Neural progenitor cell (in vitro differentiated cells): ENCODE measurements around the gene C8G.

Source experiments
- CTCF ChIP-seq: fragments of 200-600 bp; sonication (generic); IDR thresholded peaks from 2 replicates; pipeline ENCODE4 v1.5.1; 2017; ENCODE audit warnings: antibody characterized with exemption, mild to moderate bottlenecking
- EZH2 ChIP-seq: fragments of 200-600 bp; sonication (generic); IDR thresholded peaks from 2 replicates; pipeline ENCODE4 v1.6.1; 2017; ENCODE audit warnings: antibody characterized with exemption, mild to moderate bottlenecking, moderate library complexity

- TF ChIP-seq CTCF (no peak), EZH2 (no peak)
Measured at GRCh38 chr9:136995362-136995761, 50.3 kb downstream of the C8G start.
